Mesothelial cell of epicardium (in vitro differentiated cells): ENCODE data around the gene RAD18. TPM values are rescaled to one million over a fixed set of nuclear protein-coding genes. Genes with fewer than 3 reads are reported as not detected.

Experiments
- DNase-seq, 2 experiments: peaks; one replicate each; pipeline ENCODE4 v3.0.0; 2021; ENCODE audit warnings: low spot score in 2 of 2; ENCODE audit not compliant: unreplicated experiment in 2 of 2
- H3K27ac Mint-ChIP-seq: 2 replicates; pipeline ENCODE4 v1.8.0; 2021; ENCODE audit warnings: mixed read lengths
- H3K27me3 Mint-ChIP-seq: 2 replicates; pipeline ENCODE4 v1.8.0; 2021; ENCODE audit warnings: low read depth, mixed read lengths
- H3K36me3 Mint-ChIP-seq: 2 replicates; pipeline ENCODE4 v1.8.0; 2021; ENCODE audit warnings: mixed read lengths
- H3K4me1 Mint-ChIP-seq: 2 replicates; pipeline ENCODE4 v1.8.0; 2021; ENCODE audit warnings: mixed read lengths
- H3K4me3 Mint-ChIP-seq: 2 replicates; pipeline ENCODE4 v1.8.0; 2021; ENCODE audit warnings: mild to moderate bottlenecking, moderate library complexity, mixed read lengths
- H3K9me3 Mint-ChIP-seq: 2 replicates; pipeline ENCODE4 v1.8.0; 2021; ENCODE audit warnings: mixed read lengths
- CTCF ChIP-seq: fragments of 200-600 bp; sonication (generic); IDR thresholded peaks from one replicate; pipeline ENCODE4 v1.5.0; 2021; ENCODE audit warnings: antibody characterized with exemption; ENCODE audit not compliant: unreplicated experiment
- total RNA-seq: library from RNA; stranded (reverse); gene quantifications from 3 replicates; pipeline ENCODE4 v1.2.1, GENCODE V29; 2021

Gene RAD18
- total RNA-seq, 1 donor from 2014 or later, result 23.2 TPM

- TF ChIP-seq CTCF, result no peak
- peaks cover 11% of the 10 kb centered on the region for H3K4me1 Mint-ChIP-seq
- no peaks in the 10 kb centered on the region for H3K27me3 Mint-ChIP-seq
- no peaks in the 10 kb centered on the region for H3K9me3 Mint-ChIP-seq
- no peak for DNase-seq
- no peak overlapping the region for H3K4me3 Mint-ChIP-seq
- H3K27ac Mint-ChIP-seq, result no peak overlapping the region
- H3K36me3 Mint-ChIP-seq, result no peaks in the 10 kb centered on the region
These were observed 111.6 kb downstream of the RAD18 start for GRCh38 chr3:8851703-8852102.

DNA sequence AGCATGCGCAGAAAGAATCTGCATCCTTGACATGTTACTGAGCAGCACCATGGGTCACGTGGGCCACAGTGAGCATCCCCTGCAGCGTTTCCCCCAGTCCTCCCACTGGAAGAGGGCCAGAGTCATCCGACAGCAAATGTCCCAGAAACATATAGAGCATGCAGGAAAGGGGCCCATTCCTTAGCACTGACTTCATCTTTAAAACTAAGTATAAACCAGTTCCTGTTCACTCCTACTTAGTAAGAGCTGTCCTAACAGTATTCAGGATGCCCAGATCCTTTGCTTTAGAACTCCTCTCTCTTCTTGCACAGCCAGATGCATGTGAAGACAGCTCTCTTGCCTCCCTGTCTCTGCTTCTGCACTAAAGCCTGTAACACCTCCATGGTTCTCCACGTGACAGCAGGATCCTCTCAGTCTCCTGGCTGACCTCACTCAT is 114.6 kb downstream of the RAD18 start:
- peaks cover 3% of the 10 kb centered on the region for H3K36me3 Mint-ChIP-seq
- peaks cover 4% of the 10 kb centered on the region for H3K9me3 Mint-ChIP-seq
- DNase-seq, result no peak
- no peak overlapping the region for H3K4me3 Mint-ChIP-seq
- no peak for TF ChIP-seq CTCF
- peaks cover 11% of the 10 kb centered on the region for H3K4me1 Mint-ChIP-seq
- H3K27me3 Mint-ChIP-seq, result no peaks in the 10 kb centered on the region
- H3K27ac Mint-ChIP-seq, result peak overlapping the region; percentile 76

DNA sequence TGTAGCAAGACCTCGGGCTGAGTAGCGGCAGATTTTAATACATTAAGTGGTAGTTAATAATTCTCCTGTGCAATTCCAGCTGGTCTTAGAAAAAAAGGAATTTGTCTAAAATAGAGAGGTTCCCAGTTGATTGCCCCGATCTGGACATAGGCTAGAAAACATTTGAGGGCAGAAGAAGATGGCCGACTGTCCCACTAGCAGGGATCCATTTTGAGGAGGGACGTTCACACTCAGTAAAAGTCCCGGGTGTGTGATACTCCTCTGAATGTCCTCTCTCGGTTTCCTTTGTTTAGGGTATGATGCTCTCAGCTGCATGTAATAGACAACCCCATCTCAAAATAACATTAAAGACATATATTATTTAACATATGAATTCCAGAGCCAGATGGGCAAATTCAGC is 116.0 kb downstream of the RAD18 start:
- Mint-ChIP-seq H3K27me3 (no peaks in the 10 kb centered on the region), H3K4me1 (peaks cover 11% of the 10 kb centered on the region), H3K27ac (no peak overlapping the region), H3K9me3 (peaks cover 4% of the 10 kb centered on the region), H3K4me3 (no peak overlapping the region), H3K36me3 (peaks cover 3% of the 10 kb centered on the region)
- DNase-seq, result no peak
- TF ChIP-seq CTCF, result no peak

GRCh38 chr3:8846176-8846575 is 117.1 kb downstream of the RAD18 start:
- no peak for DNase-seq
- Mint-ChIP-seq H3K36me3 (peaks cover 3% of the 10 kb centered on the region), H3K27ac (no peak overlapping the region), H3K4me3 (no peak overlapping the region), H3K27me3 (no peaks in the 10 kb centered on the region), H3K4me1 (peaks cover 13% of the 10 kb centered on the region), H3K9me3 (peaks cover 4% of the 10 kb centered on the region)
- TF ChIP-seq CTCF, result no peak

- TF ChIP-seq CTCF, result no peak
- no peak for DNase-seq
- peaks cover 4% of the 10 kb centered on the region for H3K9me3 Mint-ChIP-seq
- peaks cover 17% of the 10 kb centered on the region for H3K4me1 Mint-ChIP-seq
- H3K4me3 Mint-ChIP-seq, result no peak overlapping the region
- H3K27me3 Mint-ChIP-seq, result no peaks in the 10 kb centered on the region
- H3K27ac Mint-ChIP-seq, result no peak overlapping the region
- H3K36me3 Mint-ChIP-seq, result peaks cover 3% of the 10 kb centered on the region
These were observed 117.6 kb downstream of the RAD18 start for GRCh38 chr3:8845641-8846040.

GRCh38 chr3:8843347-8843746 is 119.9 kb downstream of the RAD18 start:
- H3K4me1 Mint-ChIP-seq, result peaks cover 14% of the 10 kb centered on the region
- DNase-seq, result no peak
- no peaks in the 10 kb centered on the region for H3K27me3 Mint-ChIP-seq
- H3K4me3 Mint-ChIP-seq, result no peak overlapping the region
- H3K9me3 Mint-ChIP-seq, result peaks cover 4% of the 10 kb centered on the region
- H3K27ac Mint-ChIP-seq, result no peak overlapping the region
- H3K36me3 Mint-ChIP-seq, result peaks cover 3% of the 10 kb centered on the region
- TF ChIP-seq CTCF, result no peak
